GM21723 (cell line): ENCODE data around the gene MTHFSD.

Source experiments
- ATAC-seq: cut with Tn5 transposase; IDR thresholded peaks from one replicate; pipeline ENCODE4 v1.9.1; 2021; ENCODE audit warnings: mild to moderate bottlenecking, moderate library complexity; ENCODE audit not compliant: unreplicated experiment

The MTHFSD gene

GRCh38 chr16:86572041-86572521 is 17.0 kb upstream of the MTHFSD start:
- no peak for ATAC-seq

- no peak for ATAC-seq
These were observed 16.5 kb upstream of the MTHFSD start for GRCh38 chr16:86571530-86571915.

GRCh38 chr16:86570558-86571529 is 15.8 kb upstream of the MTHFSD start:
- no peak for ATAC-seq

- ATAC-seq: no peak
These were observed 14.8 kb upstream of the MTHFSD start for GRCh38 chr16:86569701-86570447.

GRCh38 chr16:86568677-86569623 is 13.9 kb upstream of the MTHFSD start:
- ATAC-seq: no peak

GRCh38 chr16:86567701-86568581 is 12.9 kb upstream of the MTHFSD start:
- no peak for ATAC-seq

GRCh38 chr16:86566966-86567700 is 12.1 kb upstream of the MTHFSD start:
- no peak for ATAC-seq

- no peak for ATAC-seq
These were observed 11.5 kb upstream of the MTHFSD start, which contains the start of gene FOXC2 for GRCh38 chr16:86566601-86566965. Gene FOXC2, plus strand, starts transcription at chr16:86566829. Its CDS starts 507 bp downstream, at chr16:86567336.

- ATAC-seq: no peak
These were observed 10.8 kb upstream of the MTHFSD start for GRCh38 chr16:86565644-86566511.

GRCh38 chr16:86565181-86565631 is 10.2 kb upstream of the MTHFSD start:
- no peak for ATAC-seq

- peak; percentile 78 for ATAC-seq
These were observed 8.7 kb upstream of the MTHFSD start for GRCh38 chr16:86563469-86564345.

GRCh38 chr16:86562356-86562755 is 7.3 kb upstream of the MTHFSD start:
- no peak for ATAC-seq

GRCh38 chr16:86559802-86560305 is 4.8 kb upstream of the MTHFSD start:
- ATAC-seq: no peak

GRCh38 chr16:86558355-86559193 is 3.5 kb upstream of the MTHFSD start:
- ATAC-seq: no peak

- ATAC-seq: no peak
These were observed 2.6 kb upstream of the MTHFSD start for GRCh38 chr16:86557587-86557986.

- ATAC-seq: no peak
These were observed 1.5 kb upstream of the MTHFSD start for GRCh38 chr16:86556576-86556975.
